NCI-H345 treated with DMSO at 0.1 percent for 48 hours (cell line): ENCODE measurements around the gene LRP1.
A peak's percentile ranks its signal among the peaks of the same experiment; 100 is the strongest.

Experiments used
- DNase-seq: peaks from one replicate; lab custom pipeline; 2025; ENCODE audit not compliant: unreplicated experiment; lab: John Stamatoyannopoulos, UW

The LRP1 gene

DNA sequence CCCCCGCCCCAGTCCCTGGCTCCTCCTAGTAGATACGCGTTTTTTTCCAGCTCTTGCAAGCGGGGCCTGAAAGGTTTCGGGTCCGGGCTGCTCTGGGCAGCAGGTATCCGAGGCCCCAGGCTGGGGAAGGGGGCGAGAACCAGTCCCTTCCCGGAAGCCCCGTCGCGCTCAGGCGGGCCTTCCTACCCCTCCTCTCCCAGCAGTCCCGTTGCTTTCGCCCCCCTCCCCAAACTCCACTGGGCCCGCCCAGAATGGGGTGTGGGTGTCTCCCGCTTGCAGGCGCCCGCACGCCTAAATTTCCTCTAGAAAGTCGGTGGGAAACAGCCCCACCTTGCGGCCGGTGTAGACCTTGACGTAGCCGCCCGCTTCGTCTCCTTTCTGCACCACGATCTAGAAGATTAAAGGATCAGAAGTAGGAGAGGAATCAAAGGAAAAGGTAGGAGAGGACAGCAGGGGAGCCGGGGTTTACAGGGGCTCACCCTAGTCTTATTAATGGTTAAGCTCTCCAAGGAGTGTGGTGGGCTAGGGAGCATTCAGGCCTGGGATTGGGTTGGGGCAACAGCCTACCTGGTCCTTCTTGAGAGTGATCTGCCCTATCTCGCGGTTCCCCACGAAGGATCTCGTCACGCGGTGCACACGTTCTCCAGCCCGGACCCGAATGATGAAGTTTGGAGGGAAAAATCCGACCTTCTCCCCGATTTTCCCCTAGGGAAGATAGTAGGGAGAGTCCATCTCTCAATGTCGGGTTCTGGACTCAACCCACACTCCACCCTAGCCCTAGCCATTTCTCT is 115.4 kb downstream of the LRP1 start:
- peak; percentile 59 for DNase-seq

DNA sequence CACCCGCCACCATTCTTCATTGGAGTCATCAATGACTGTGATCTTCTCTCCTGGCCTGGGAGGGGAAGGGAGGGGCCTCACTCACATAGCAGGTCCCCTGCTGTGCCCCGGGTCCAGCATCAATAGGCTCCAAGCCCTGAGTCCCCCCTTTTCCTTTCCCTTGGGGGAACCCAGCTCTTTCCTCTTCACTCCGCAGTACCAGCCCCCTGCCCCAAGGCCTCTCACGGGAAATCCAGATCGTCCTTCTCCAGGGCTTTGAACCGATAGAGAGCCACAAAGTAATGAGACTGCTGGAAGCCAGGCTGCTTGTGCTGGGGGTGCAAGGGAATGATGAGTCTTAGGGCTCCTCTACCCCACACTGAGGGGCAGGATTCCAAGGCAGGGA is 116.0 kb downstream of the LRP1 start:
- no peak for DNase-seq

DNA sequence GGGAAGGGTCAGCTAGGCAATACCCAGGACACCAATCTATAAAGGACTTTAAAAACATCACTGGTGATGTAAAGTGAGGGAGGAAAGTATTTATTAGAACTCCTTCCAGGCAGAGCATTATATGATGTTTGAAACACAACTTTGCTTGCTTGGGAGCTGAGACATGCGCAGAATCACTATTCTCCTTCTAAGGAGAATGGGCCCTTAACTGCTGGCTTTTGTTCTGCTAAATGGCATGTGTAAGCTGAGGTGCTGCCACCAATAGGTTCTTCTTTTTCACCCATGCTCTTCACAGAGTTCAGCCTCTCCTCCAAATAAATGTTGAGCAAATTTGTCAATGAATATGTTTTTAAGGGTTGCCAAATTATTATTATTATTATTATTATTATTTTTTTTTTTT is 118.8 kb downstream of the LRP1 start:
- DNase-seq: no peak

DNA sequence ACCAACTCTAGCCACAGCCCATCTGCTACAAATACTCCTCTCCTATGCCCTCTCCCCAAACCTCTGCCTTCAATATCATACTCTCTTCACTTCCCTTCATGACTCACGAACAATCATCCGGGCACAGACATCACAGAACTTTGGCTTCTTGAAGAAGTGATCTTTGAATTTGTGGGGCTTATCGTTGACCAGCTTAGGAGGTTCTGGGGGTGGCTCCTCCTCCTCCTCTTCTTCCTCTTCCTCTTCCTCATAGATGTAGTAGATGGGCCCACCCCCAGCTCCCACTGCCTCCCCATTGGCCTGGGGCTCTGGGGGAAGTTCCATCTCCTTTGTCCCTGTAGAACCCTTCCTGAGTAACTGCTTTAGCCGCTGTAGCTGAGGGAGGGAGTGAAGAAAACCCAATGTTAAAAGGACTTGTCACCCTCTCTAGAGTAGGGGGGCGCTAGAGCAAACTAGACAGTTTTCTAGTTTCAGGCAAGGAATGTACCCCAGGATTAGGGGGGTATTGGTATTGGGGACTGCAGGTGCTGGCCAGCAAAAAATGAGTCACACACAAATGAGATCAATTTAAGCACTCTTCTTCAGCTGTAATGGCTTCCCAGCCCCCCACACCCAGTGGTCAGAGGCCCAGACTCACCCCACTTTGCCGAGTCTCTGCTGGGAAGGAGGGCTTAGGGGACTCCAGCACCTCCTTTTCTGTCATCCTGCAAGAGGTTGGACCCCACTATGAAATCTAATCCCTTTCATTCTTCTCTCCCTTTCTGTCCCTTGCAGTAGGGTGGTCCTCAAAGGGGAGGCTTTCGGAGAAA is 120.9 kb downstream of the LRP1 start:
- DNase-seq: no peak

DNA sequence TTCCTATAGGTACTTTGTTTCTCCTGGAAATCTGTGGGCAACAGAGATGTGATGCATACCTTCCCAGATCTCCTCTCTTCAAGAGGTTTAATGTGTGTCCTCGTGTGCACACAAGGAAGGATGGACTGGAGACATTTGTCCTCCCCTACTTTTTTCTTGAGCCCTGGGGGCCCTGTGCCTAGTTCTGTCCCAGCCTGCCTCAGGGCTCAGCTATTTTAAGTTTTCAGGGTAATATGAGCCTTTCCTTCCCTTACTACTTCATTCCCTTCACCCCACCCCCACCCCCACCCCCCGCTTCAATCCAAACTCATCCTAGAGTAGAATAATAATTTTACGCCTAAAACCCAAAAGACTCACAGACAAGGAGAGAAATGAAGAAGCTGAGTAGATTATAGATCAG is 122.3 kb downstream of the LRP1 start:
- DNase-seq: no peak

DNA sequence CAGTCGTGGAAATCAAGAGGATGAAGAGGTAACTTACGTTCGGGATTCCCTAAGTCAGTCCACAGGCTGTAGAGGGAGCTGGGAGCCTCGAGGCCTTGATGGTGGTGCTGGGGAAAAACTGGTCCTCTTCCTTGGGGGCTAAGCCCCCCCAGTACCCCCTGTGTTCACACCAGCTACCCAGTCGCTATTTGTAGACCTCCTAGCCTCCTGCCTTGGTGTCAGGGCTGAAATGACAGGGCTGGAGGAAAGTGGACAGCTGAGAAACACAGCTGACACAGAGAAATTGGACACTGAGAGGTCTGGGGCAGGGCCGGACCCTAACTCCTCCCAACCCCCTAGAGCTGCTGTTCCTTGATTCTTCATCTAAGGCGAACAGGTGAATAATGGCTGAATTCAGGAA is 122.7 kb downstream of the LRP1 start, which contains the start of gene STAC3:
STAC3 (minus strand) TSS at position 232 of the 400 bp plus-strand sequence. CDS start 1,551 bp downstream, outside the sequence.
- no peak for DNase-seq

DNA sequence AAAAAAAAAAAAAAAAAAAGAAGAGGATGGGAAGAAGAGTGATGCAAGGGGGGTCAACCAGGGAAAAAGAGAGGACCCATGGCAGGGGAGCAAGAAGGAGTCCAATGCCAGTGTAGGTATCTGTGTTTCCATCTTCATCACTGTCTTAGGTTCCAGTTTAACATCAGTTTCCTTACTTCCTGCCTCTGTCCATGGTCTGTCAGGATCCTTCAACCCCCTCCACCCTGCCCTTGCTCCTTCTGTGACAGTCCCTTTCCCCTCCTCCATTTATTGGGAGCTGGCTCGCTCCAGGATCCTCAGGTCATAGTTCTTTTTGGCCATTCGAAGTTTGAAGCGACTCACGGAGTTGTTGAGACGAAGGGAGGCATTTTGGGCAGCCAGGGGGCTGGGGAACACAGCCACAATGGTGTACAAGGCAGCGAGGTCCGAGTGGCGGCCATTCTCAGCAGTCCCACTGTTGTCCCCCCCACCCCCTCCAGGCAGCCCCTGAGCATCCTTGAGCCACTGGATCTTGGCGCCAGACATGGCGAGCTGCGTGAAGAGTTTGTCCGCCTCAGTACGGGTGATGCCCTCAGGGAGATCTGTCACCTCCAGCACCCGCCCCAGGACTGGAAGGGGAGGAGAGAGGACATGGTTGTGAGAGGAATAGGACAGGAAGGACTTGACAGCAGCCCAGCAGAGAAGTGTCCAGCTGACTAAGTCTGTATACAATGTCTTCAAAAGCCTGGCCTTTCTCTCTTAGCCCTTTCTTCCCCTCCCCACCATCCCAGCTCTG is 126.4 kb downstream of the LRP1 start:
- no peak for DNase-seq

DNA sequence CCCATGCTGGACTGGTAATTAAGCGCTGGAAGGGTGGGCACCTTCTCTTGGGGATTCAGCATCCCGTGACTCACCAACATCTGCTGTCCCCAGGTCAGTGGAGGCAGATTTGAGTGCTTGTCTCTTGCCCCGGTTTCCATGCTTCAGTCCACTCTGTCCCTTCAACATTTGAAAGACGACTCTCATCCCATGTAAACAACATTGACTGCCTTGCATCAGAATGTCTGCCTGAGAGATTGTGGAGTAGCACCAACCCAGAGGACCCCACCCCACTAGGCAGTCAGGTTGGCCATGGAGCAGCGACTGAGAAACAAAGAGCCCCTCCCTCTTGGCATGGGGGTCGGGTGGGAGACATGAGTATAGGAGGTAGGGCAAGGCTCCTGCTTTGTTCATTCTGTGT is 127.6 kb downstream of the LRP1 start:
- no peak for DNase-seq

DNA sequence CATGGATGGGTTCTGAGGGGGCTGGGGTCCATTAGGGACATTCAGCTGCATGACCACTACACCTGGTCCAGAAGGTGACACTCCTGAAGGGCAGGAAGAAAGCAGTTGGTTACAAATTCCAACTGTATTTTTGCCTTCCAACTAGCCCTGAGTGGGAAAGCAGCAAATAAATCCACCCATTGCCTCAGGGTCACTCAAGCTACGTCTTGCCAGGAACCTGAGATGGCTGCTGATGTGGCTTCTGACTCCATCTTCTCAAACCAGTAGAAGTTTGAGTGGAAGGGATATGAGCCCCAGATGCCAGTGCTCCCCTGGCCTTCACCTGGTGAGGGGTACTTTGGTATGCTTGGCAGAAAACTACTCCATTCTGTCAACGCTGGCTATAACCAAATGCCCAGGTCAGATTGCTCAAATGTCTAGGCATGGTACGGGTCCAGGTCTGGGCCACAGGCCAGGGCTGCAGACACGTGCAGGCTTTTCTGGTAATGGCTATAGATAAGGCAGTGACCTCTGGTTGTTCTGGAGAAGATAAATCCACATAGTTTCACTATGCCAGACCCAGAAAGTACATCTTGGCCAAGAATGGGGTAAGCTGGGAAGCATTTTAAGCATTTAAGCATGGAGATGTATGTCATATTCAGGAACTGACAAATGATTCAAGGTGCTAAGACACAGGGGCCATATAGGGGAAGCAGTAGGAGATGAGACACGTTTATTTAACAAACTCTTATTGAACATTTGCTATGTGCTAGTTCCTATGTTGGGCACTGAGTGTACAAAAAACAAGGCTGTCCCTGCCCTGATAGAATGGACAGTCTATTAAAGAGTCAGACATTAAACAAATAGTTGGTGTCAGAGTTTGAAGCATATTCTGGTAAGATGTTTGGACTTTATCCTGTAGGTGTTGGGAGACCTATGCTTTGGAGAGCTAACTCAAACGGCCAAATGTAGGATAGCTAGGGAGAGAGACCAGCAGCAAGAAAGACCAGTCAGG is 131.0 kb downstream of the LRP1 start:
- DNase-seq: no peak

DNA sequence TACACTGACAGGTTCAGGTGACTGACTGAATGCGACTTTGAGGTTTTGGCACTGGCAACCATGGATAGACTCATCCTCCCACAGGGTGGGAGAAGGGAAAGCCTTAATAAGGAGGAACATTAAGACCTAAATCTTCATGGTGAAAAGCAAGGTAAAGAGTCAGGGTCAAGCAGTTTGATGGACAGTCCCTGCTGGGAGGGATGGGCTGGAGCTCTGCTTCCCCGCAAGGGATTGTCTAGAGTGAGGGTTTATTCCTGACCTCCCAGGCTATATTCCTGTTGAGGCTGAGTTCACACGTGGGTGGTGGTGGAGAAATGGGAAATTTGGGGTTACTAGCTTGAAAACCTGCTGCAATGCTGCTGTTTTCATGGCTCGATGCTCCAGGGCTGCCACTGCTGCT is 132.1 kb downstream of the LRP1 start:
- DNase-seq: no peak

DNA sequence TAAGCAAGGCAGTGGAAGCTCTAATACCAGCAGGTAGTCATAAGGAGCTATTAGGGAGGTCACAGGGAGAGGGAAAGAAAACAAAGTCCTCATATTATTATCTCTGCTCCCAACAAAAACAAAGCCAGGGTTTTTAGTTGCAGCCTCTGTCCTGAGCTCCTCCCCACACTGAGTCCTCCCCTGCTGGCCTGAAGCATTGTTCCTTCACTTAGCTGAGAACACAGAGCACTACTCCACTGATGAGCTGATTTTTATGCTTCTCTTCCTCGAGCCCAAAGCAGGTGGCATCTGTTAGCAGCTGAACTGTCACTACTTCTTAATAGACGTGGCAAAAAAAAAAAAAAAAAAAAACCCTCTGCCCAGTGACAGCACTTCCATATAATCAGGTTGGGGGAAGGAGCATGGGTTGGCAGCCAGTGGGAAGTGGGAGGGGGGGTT is 133.2 kb downstream of the LRP1 start:
- peak; percentile 81 for DNase-seq

DNA sequence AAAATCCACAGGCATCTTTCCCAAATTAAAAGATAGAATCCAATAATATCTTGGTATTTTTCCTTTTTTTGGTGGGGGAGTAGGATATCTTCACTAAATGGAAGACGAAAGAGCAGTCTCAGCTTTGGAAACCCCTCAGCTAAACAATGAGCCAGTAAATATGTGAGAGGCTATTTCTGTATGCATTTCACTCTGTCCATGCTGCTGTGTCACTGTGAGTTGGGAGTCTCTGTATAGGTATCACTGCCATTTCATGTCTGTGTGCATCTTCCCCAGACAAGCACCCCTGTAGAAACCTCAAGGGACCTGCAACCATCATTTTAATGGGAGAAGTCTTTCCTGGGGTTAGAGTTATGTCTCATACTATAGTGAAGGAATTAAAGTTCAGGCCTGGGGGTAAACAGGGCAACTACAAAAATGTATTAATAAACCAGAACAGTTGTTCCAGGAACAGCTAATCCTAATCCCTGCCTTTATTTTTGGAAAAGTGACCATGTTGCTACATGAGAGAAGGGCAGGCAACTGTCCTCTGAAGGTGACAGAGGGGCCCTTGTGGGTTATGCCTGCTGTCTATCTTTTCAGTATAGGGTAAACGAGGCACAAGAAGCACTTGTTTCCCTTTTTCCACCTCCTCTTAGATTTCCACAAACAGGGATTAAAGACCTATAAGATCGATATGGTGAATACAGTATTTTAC is 134.0 kb downstream of the LRP1 start:
- no peak for DNase-seq
